Measurements from ENCODE around the gene PAGR1.
A peak's percentile ranks its signal among the peaks of the same experiment; 100 is the strongest.
"Not testable (repeated sequence)": the region's sequence is repeated elsewhere in the genome, so short reads cannot be mapped to it uniquely, and the experiment has no call there.

Gene PAGR1

DNA sequence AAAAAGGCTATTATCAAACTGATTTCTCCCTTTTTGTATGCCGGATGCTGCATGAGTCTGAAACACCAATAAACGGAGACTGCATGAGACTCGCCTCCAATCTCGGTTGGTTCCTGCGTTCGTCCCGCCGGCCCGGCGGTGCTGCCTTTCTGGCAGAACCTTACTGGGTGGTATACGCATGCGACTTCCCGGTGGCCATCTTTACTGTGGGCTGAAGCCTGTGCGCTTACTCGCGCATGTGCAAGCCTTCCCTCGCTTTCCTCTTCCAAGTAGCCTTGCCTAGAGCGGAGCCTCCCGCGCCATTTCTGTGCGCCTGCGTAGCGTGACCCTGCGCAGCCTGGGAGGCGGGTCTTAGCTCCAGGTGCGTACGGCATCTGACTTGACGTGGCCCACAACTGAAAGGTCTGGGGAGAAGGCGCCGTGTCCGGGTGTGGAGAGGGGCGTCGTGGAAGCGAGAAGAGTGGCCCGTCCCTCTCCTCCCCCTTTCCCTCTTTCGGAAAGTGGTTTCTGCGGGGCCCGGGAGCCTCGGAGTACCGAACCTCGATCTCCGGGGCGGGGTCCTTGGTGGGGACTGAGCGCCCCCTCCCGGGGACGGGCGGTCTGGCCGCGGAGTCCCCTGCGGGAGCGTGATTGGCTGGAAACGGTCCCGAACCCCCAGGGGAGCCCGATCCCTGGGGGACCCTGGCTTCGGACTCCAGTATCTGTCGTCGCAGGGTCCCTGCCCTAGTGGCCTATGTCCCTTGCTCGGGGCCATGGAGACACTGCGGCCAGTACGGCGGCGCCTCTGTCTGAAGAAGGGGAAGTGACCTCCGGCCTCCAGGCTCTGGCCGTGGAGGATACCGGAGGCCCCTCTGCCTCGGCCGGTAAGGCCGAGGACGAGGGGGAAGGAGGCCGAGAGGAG is at the start of gene PAGR1:
Gene PAGR1 (plus strand): TSS at position 360 of the 901 bp plus-strand sequence. CDS start 374 bp downstream, at position 734.
- peak within 1 kb of the TSS; percentile 93 for H3K27ac Mint-ChIP-seq
- H3K4me1 Mint-ChIP-seq: peaks cover 87% of the 10 kb centered on the region

DNA sequence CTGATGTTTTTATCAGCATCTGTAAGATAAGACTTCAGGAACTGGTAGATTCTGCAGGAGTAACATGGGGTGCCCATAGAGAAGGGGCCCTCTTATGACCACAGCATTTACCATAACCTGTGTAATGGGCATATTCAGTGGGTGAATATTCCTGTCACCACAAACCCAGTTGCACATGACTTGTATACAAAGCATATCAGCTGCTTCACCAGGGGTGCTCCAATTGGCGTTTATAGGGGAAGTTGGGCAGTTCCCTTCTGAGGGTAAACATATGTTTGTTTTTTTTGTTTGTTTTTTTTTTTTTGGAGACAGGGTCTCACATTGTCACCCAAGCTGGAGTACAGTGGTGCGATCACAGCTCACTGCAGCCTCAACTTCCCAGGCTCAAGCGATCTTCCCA is 49.4 kb upstream of the PAGR1 start:
- ATAC-seq (no peak), DNase-seq (ENCODE audit: low spot score in 2 of 2) (no peak)
- no peak overlapping the region for H3K27ac Mint-ChIP-seq
- no peak overlapping the region for H3K4me3 Mint-ChIP-seq
- H3K4me1 Mint-ChIP-seq: peaks cover 13% of the 10 kb centered on the region
- H3K9me3 Mint-ChIP-seq: no peaks in the 10 kb centered on the region
- no peaks in the 10 kb centered on the region for H3K36me3 Mint-ChIP-seq

More for the DNA sequence above, at the start of gene PAGR1:
- H3K4me3 Mint-ChIP-seq: peak within 1 kb of the TSS; percentile 97
- DNase-seq (ENCODE audit: low spot score in 2 of 2) (peak; percentile 91 to 99), ATAC-seq (peak; percentile 82)
- H3K36me3 Mint-ChIP-seq: peaks cover 68% of the 10 kb centered on the region
- no peaks in the 10 kb centered on the region for H3K9me3 Mint-ChIP-seq

DNA sequence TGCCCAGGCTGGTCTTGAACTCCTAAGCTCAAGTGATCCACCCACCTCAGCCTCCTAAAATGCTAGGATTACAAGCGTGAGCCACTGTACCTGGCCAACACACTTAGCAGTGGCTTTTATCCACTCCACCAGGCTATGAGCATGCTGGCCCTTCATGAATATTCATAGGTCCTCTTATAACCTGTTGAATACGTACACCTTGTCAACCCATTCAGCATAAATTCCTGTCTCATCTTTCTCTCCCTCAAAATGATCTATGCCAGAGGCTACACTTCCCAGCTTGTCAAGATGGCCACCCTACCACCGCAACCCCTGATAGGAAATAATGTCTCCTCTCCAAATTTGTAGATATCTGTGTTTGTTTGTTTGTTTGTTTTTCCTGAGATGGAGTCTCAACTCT is 48.9 kb upstream of the PAGR1 start:
- Mint-ChIP-seq H3K4me3 (no peak overlapping the region), H3K9me3 (no peaks in the 10 kb centered on the region), H3K4me1 (peaks cover 13% of the 10 kb centered on the region), H3K27ac (no peak overlapping the region), H3K36me3 (no peaks in the 10 kb centered on the region)
- DNase-seq (ENCODE audit: low spot score in 2 of 2): no peak
- no peak for ATAC-seq

DNA sequence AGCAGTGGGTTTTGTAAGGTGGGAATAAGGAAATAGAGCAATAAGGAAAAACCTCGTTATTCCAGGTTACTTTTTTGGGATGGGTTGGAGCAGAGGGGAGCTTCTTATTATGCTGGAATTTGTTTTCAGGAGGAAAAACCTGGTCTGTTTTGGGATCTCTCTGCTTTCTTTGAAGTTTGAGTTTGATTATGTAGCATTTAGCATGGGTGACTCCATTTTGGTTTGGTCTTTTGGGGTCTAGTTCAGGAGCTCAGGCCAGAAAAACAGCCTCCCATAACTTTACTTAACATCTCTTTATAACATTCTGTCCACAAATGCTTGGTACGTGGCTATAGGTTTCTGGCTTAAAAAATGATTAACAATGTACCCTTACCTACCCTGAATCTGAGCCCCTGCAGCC is 46.4 kb upstream of the PAGR1 start:
- no peak overlapping the region for H3K4me3 Mint-ChIP-seq
- H3K36me3 Mint-ChIP-seq: no peaks in the 10 kb centered on the region
- DNase-seq (ENCODE audit: low spot score in 2 of 2) (no peak), ATAC-seq (no peak)
- H3K27ac Mint-ChIP-seq: no peak overlapping the region
- no peaks in the 10 kb centered on the region for H3K9me3 Mint-ChIP-seq
- peaks cover 11% of the 10 kb centered on the region for H3K4me1 Mint-ChIP-seq

DNA sequence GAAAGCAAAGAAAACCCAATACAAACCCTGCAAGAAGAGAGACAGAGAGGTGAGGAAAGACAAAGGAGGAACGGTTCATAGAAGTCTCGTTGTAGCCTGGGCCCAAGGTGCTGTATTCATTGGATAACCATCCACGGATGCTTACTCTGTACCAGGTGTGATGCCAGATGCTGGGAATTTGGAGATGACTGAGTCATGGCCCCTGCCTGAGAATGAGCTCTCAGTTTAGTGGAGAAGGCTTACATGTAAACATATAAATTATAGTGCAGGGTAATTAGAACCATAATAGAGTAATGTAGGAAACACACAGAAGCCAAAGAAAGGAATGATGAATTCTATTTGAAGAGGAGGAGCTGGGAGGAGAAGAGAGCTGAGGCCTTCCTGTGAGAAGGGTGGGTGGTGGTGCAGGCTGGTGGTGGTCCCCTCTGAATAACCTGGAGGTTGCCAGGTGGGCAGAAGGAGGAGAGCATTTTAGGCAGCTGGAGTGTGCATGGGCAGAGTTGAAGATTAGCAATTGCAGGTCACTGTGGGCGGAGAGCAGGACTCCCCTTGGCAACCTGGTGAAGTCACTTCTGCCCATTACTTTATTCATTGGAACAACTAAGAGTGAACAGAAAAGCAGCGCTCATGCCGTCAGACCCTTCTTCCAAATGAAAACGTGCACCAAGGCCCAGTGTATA is 45.6 kb upstream of the PAGR1 start:
- no peak overlapping the region for H3K27ac Mint-ChIP-seq
- no peak for DNase-seq (ENCODE audit: low spot score in 2 of 2)
- no peak for ATAC-seq
- H3K9me3 Mint-ChIP-seq: no peaks in the 10 kb centered on the region
- H3K4me3 Mint-ChIP-seq: no peak overlapping the region
- H3K4me1 Mint-ChIP-seq: peaks cover 10% of the 10 kb centered on the region
- H3K36me3 Mint-ChIP-seq: no peaks in the 10 kb centered on the region

DNA sequence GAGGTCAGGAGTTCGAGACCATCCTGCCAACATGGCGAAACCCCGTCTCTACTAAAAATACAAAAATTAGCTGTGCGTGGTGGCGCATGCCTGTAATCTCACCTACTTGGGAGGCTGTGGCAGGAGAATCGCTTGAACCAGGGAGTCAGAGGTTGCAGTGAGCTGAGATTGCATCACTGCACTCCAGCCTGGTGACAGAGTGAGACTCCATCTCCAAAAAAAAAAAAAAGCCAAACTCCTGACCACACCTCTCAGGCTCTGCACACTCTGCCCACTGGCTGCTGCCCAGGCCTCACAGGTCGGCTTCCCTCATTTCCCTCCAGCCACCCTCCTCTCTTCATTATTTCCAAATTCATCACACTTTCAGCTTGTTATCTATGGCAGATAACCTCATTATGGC is 43.6 kb upstream of the PAGR1 start:
- ATAC-seq; H3K9me3 Mint-ChIP-seq; H3K27ac Mint-ChIP-seq; H3K36me3 Mint-ChIP-seq; DNase-seq (ENCODE audit: low spot score in 2 of 2); H3K4me3 Mint-ChIP-seq: not testable (repeated sequence)
- H3K4me1 Mint-ChIP-seq: peaks cover 12% of the 10 kb centered on the region

DNA sequence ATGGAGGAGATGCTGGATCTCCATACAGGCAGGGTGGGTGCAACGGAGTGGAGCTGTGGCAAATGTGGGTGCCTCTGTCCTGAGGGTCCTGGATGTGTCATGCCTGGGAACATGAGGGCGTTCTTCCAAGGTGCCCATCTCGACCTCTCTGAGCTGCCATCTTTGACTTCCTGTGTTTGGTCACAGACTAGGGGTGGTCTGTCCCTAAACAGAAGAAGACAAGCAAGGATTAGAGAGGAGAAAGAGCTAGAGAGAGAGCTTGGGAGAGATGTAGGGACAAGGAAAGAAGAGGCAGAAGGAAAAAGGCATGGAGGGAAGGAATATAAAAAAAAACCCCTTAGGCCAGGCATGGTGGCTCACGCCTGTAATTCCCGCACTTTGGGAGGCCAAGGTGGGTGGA is 41.2 kb upstream of the PAGR1 start:
- Mint-ChIP-seq H3K9me3 (no peaks in the 10 kb centered on the region), H3K27ac (no peak overlapping the region), H3K4me3 (no peak overlapping the region), H3K4me1 (peaks cover 12% of the 10 kb centered on the region), H3K36me3 (no peaks in the 10 kb centered on the region)
- DNase-seq (ENCODE audit: low spot score in 2 of 2) (no peak), ATAC-seq (no peak)

DNA sequence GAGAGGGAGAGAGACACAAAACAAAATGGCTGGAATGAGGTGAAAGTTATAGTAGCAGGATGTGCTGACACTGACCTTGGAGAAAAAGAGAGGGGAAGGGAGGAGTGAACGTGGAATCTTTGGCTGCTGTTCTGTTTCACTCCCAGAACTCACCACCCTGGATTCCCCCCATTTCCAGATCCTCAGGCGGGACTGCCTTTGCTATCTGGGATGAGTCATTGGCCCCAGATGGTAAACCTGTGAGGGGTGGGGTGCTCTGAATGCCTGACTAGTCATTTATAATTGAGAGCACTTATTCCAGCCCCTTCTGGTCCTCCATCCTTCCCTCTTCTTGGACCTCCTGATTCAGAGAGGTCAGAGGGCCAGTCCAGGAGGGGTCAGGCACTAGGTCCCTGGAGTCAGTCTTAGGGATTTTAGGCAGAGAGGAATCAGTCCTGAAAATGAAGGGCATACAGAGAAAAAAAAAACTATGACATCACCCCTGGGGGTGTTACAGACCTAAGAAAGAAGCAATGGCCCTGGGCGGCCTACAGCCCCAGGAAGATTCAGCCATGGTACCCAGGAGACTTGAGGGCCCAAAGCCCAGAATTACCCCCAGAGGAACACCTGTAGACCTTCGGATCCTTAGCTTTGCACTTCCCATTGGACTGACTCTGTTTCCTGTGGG is 40.1 kb upstream of the PAGR1 start:
- Mint-ChIP-seq H3K4me3 (no peak overlapping the region), H3K27ac (no peak overlapping the region), H3K36me3 (no peaks in the 10 kb centered on the region), H3K9me3 (no peaks in the 10 kb centered on the region), H3K4me1 (peaks cover 12% of the 10 kb centered on the region)
- DNase-seq (ENCODE audit: low spot score in 2 of 2) (no peak), ATAC-seq (no peak)

DNA sequence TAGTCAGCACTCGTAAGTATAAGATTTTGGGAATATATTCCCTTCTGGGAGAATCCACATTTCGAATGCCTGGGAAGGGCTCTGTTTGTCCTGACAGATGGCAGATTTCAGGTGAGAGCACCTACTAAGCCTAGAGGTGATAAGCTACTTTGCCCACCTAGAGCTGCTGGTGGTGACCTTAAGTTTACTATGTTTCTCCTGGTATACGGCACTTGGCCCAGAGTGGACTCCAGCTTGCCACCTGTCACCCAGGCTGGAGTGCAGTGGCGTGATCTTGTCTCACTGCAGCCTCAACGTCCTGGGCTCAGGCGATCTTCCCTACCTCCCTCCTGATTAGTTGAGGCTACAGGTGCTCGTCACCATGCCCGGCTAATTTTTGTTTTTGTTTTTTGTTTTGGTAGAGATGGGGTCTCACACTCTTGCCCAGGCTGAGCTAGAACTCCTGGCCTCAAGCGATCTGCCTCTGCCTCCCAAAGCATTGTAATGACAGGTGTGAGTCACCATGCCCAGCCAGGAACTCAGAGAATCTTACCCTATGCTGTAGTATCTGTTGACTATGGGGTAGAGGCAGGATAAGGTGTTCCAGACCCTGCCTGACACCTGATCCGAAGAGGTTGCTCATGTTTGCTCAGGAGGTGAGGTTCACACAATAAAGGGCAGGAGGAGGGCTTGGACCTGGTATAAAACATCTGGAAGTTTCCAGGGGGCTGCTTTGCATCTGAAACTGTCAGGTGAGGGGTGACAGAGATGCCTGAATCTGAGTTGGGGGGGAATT is 38.2 kb upstream of the PAGR1 start, which contains the start of gene ZG16:
Gene ZG16 (plus strand): TSS at position 681 of the 775 bp plus-strand sequence. CDS start 1,011 bp downstream, outside the sequence.
- DNase-seq (ENCODE audit: low spot score in 2 of 2): no peak
- Mint-ChIP-seq H3K36me3 (no peaks in the 10 kb centered on the region), H3K4me3 (no peak within 1 kb of the TSS), H3K4me1 (peaks cover 12% of the 10 kb centered on the region), H3K9me3 (no peaks in the 10 kb centered on the region), H3K27ac (peak within 1 kb of the TSS; percentile 64)
- no peak for ATAC-seq

DNA sequence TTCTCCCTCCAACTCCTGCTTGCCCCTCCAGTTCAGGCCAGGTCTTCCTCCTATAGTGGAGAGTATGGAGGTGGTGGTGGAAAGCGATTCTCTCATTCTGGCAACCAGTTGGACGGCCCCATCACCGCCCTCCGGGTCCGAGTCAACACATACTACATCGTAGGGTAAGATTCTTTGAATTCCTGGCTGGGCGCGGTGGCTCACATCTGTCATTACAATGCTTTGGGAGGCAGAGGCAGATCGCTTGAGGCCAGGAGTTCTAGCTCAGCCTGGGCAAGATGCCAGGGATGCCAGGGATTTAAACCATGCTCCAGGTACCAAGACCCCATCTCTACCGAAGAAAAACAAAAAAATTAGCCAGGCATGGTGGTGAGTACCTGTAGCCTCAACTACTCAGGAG is 36.5 kb upstream of the PAGR1 start:
- Mint-ChIP-seq H3K27ac (no peak overlapping the region), H3K9me3 (no peaks in the 10 kb centered on the region), H3K4me1 (peaks cover 14% of the 10 kb centered on the region), H3K36me3 (peaks cover 5% of the 10 kb centered on the region), H3K4me3 (no peak overlapping the region)
- DNase-seq (ENCODE audit: low spot score in 2 of 2) (no peak), ATAC-seq (no peak)

DNA sequence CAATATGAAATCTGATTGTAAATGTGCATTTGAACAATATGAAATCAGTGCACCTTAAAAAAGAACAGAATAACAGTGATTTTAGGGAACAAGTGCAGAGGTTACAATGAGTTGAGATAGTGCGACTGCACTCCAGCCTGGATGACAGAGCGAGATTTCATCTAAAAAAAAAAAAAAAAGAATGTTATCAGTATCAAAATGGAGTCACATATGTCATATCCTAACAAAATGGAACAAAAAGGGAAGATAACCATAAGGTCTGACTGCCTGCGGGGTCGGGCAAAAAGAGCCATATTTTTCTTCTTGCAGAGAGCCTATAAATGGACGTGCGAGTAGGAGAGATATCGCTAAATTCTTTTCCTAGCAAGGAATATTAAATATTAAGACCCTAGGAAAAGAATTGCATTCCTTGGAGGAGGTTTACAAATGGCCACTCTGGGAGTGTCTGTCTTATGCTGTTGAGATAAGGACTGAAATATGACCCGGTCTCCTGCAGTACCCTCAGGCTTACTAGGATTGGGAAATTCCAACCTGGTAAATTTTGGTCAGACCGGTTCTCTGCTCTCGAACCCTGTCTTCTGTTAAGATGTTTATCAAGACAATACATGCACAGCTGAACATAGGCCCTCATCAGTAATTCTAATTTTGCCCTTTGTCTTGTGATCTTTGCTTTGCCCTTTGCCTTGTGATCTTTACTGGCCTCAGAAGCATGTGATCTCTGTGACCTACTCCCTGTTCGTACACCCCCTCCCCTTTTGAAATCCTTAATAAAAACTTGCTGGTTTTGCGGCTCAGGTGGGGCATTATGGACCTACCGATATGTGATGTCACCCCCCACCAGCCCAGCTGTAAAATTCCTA is 32.6 kb upstream of the PAGR1 start:
- H3K9me3 Mint-ChIP-seq; H3K27ac Mint-ChIP-seq; H3K36me3 Mint-ChIP-seq; DNase-seq (ENCODE audit: low spot score in 2 of 2); H3K4me3 Mint-ChIP-seq; ATAC-seq: not testable (repeated sequence)
- H3K4me1 Mint-ChIP-seq: peaks cover 17% of the 10 kb centered on the region

DNA sequence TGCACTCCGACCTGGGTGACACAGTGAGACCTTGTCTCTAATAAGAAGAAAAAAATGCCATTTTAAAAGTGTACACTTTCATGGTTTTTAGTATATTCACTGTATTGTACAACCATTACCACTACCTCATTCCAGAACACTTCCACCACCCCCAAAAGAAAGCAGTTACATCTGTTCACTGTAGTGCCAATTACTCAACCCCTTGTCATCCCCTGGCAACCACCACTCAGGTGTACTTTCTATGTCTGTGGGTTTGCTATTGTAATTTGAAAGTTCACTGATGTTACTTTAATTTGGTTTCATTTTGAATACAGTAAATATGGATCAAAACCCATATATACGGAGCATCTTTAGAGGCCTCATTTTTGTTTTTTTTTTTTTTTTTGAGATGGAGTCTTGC is 31.8 kb upstream of the PAGR1 start:
- H3K9me3 Mint-ChIP-seq: no peaks in the 10 kb centered on the region
- H3K4me3 Mint-ChIP-seq: no peak overlapping the region
- ATAC-seq: peak; percentile 88
- no peak overlapping the region for H3K27ac Mint-ChIP-seq
- peaks cover 17% of the 10 kb centered on the region for H3K4me1 Mint-ChIP-seq
- DNase-seq (ENCODE audit: low spot score in 2 of 2): no peak
- H3K36me3 Mint-ChIP-seq: peaks cover 5% of the 10 kb centered on the region

DNA sequence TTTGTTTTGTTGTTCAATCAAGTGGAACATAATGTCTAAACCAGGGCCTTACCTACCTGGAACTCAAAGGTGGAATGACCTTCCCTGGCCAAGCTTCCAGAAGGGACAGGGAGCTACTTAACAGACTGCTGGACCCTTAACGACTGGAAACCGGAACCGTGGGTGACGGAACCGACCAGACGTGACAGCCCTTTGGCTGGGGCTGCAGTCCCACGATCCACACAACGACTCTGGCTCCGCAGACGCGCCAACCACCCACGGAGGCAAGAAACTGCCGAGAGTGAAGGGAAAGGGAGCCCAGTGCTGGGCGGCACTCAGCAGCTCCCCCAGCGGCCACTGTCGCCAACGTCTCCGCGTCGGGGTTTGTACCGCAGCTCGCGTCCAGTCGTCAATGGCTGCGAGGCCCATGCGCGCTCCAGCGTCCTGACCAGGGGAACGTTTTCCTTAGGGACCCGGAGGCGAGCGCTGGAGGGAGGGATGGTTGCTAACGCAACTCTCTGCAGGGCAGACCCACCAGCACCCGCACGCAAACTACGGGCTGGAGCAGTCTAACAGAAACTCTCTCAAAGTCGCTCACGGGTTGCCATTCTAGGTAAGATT is 31.0 kb upstream of the PAGR1 start:
- Mint-ChIP-seq H3K4me1 (peaks cover 21% of the 10 kb centered on the region), H3K4me3 (peak overlapping the region; percentile 65), H3K27ac (peak overlapping the region; percentile 48), H3K9me3 (no peaks in the 10 kb centered on the region), H3K36me3 (peaks cover 9% of the 10 kb centered on the region)
- DNase-seq (ENCODE audit: low spot score in 2 of 2): peak; percentile 64 to 85
- peak; percentile 87 for ATAC-seq

DNA sequence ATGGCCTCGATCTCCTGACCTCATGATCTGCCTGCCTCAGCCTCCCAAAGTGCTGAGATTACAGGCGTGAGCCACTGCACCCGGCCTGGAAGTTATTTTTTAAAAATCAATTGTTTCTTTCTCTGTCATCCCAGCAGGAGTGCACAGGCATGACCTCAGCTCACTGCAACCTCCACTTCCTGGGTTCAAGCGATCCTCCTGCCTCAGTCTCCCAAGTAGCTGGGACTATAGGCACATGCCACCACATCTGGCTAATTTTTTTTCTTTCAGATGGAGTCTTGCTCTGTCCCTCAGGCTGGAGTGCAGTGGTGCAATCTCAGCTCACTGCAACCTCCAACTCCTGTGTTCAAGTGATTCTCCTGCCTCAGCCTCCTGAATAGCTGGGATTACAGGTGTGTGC is 28.8 kb upstream of the PAGR1 start:
- DNase-seq (ENCODE audit: low spot score in 2 of 2); ATAC-seq; H3K9me3 Mint-ChIP-seq; H3K4me3 Mint-ChIP-seq; H3K27ac Mint-ChIP-seq: not testable (repeated sequence)
- H3K36me3 Mint-ChIP-seq: peaks cover 27% of the 10 kb centered on the region
- H3K4me1 Mint-ChIP-seq: peaks cover 37% of the 10 kb centered on the region

Data from stimulated activated effector memory CD8-positive, alpha-beta T cell treated with anti-CD3 and anti-CD28 coated beads, Interleukin-12 subunit alpha, Interleukin-12 subunit beta, amount 100 ng/mL, for 72 hours (primary cell).